GM12878 (cell line): ENCODE results near the gene TAMALIN. TPM values are rescaled to one million over a fixed set of nuclear protein-coding genes. Genes with fewer than 3 reads are reported as not detected.

ENCODE experiments used
- BACH1 ChIP-seq: fragments of 450-650 bp; IDR thresholded peaks from 2 replicates; pipeline ENCODE4 v1.6.1; 2017; ENCODE audit warnings: mild to moderate bottlenecking, borderline replicate concordance
- CHD2 ChIP-seq: IDR thresholded peaks from 2 replicates; pipeline ENCODE4 v1.6.1; 2011; ENCODE audit warnings: low read depth, low read length, improper control_type of control experiment, borderline replicate concordance
- ETV6 ChIP-seq, 2 experiments: fragments of 450-650 bp in 1 of 2; IDR thresholded peaks in 1 of 2; conservative IDR thresholded peaks in 1 of 2; 2 replicates each; pipeline ENCODE4 v1.6.1; 2014; ENCODE audit warnings: antibody characterized with exemption in 1 of 2, borderline replicate concordance in 1 of 2, low read depth in 1 of 2, mild to moderate bottlenecking in 1 of 2, moderate library complexity in 1 of 2
- FOS ChIP-seq: IDR thresholded peaks from 3 replicates; pipeline ENCODE4 v1.6.1; 2011; ENCODE audit warnings: borderline replicate concordance; ENCODE audit not compliant: insufficient read length; ENCODE audit errors: extremely low read depth
- HDAC2 ChIP-seq: fragments of 200-600 bp; sonication (generic); IDR thresholded peaks from 2 replicates; pipeline ENCODE4 v1.6.1; 2017
- MAX ChIP-seq: IDR thresholded peaks from 2 replicates; pipeline ENCODE4 v1.6.1; 2012; ENCODE audit warnings: low read depth, low read length, improper control_type of control experiment
- MYC ChIP-seq: IDR thresholded peaks from 2 replicates; pipeline ENCODE4 v1.6.1; 2011; ENCODE audit warnings: mild to moderate bottlenecking, low read length, moderate library complexity, inconsistent platforms; ENCODE audit not compliant: insufficient read depth, insufficient replicate concordance, insufficient read length, severe bottlenecking
- PAX5 ChIP-seq: IDR thresholded peaks from 2 replicates; pipeline ENCODE4 v1.6.1; 2011; ENCODE audit warnings: low read depth, low read length, borderline replicate concordance
- PBX3 ChIP-seq: IDR thresholded peaks from 2 replicates; pipeline ENCODE4 v1.6.1; 2011; ENCODE audit warnings: mild to moderate bottlenecking, low read depth, low read length, moderate library complexity; ENCODE audit not compliant: insufficient replicate concordance
- POU2F2 ChIP-seq: IDR thresholded peaks from 3 replicates; pipeline ENCODE4 v1.6.1; 2011; ENCODE audit warnings: low read depth, mild to moderate bottlenecking, low read length, borderline replicate concordance
- SMARCA5 ChIP-seq: fragments of 450-650 bp; IDR thresholded peaks from 2 replicates; pipeline ENCODE4 v1.6.1; 2017; ENCODE audit warnings: mild to moderate bottlenecking
- TBL1XR1 ChIP-seq: IDR thresholded peaks from 2 replicates; pipeline ENCODE4 v1.6.1; 2012; ENCODE audit warnings: low read depth, low read length, improper control_type of control experiment
- WRNIP1 ChIP-seq: IDR thresholded peaks from 2 replicates; pipeline ENCODE4 v1.6.1; 2011; ENCODE audit warnings: low read depth, low read length, improper control_type of control experiment, borderline replicate concordance
- ZNF384 ChIP-seq: IDR thresholded peaks from 2 replicates; pipeline ENCODE4 v1.6.1; 2012; ENCODE audit warnings: low read depth, mild to moderate bottlenecking, low read length, improper control_type of control experiment, borderline replicate concordance
- ZNF687 ChIP-seq: fragments of 450-650 bp; IDR thresholded peaks from 2 replicates; pipeline ENCODE4 v1.6.1; 2017; ENCODE audit warnings: mild to moderate bottlenecking, moderate library complexity
- polyA plus RNA-seq, 11 experiments: library from polyadenylated mRNA; depleted of rRNA in 4 of 11; unstranded in 6 of 11; stranded (reverse) in 5 of 11; fragments of >200 nt; fragmentation: Nextera tagmentation in 4 of 11; fragmentation: Illumina TruSeq in 1 of 11; extraction: Ambion mirVana in 4 of 11; extraction: Trizol in 1 of 11; gene quantifications; 1 replicate in 1 of 11; 2 replicates in 10 of 11; pipeline versions ENCODE4 v1.2.1 to v1.2.3, GENCODE V29; 2011 to 2016; ENCODE audit warnings: inconsistent platforms in 2 of 11, missing spikeins in 2 of 11, low read depth in 1 of 11
- total RNA-seq, 4 experiments: library from RNA; depleted of rRNA in 3 of 4; stranded (reverse); fragments of >200 nt in 3 of 4; fragmentation: Illumina TruSeq in 1 of 4; extraction: Trizol in 1 of 4; gene quantifications; 2 replicates each; pipeline versions ENCODE4 v1.2.1 to v1.2.3, GENCODE V29; 2013 to 2021
- TF ChIP-seq, protein P1 (sequence below): fragments of 450-650 bp; formaldehyde crosslinking; IDR thresholded peaks from 2 replicates; pipeline ENCODE4 v1.4.0; 2022; ENCODE audit warnings: mild to moderate bottlenecking, moderate library complexity
- TF ChIP-seq, protein P2 (sequence below): fragments of 450-650 bp; IDR thresholded peaks from 2 replicates; pipeline ENCODE4 v1.6.1; 2017; ENCODE audit warnings: mild to moderate bottlenecking, low read depth, inconsistent platforms; ENCODE audit not compliant: poor library complexity, severe bottlenecking

Gene TAMALIN
- total and polyA plus RNA-seq, 10 of the 15 experiments (the other 5 are each of a cell fraction or from before 2014, with no cell fraction given): 0.09 to 0.58 (median 0.19) TPM; not detected in 4

GRCh38 chr12:52032804-52033445 is 26.2 kb downstream of the TAMALIN start (continued):
- TF ChIP-seq, protein P1, sequence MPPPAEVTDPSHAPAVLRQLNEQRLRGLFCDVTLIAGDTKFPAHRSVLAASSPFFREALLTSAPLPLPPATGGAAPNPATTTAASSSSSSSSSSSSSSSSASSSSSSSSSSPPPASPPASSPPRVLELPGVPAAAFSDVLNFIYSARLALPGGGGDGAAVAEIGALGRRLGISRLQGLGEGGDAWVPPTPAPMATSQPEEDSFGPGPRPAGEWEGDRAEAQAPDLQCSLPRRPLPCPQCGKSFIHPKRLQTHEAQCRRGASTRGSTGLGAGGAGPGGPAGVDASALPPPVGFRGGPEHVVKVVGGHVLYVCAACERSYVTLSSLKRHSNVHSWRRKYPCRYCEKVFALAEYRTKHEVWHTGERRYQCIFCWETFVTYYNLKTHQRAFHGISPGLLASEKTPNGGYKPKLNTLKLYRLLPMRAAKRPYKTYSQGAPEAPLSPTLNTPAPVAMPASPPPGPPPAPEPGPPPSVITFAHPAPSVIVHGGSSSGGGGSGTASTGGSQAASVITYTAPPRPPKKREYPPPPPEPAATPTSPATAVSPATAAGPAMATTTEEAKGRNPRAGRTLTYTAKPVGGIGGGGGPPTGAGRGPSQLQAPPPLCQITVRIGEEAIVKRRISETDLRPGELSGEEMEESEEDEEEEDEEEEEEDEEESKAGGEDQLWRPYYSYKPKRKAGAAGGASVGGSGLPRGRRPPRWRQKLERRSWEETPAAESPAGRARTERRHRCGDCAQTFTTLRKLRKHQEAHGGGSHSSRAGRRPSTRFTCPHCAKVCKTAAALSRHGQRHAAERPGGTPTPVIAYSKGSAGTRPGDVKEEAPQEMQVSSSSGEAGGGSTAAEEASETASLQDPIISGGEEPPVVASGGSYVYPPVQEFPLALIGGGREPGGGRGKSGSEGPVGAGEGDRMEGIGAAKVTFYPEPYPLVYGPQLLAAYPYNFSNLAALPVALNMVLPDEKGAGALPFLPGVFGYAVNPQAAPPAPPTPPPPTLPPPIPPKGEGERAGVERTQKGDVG (CRISPR knock-in tag): no peak
- no peak for TF ChIP-seq WRNIP1
- no peak for TF ChIP-seq SMARCA5
- TF ChIP-seq FOS: no peak
- no peak for TF ChIP-seq PBX3
- TF ChIP-seq ZNF384: no peak
- TF ChIP-seq ETV6 (conservative IDR thresholded peaks at IDR 0.05 in 1 of 2, IDR thresholded peaks at IDR 0.05 in 1 of 2; ENCODE audit: borderline replicate concordance in 1 of 2, low read depth in 1 of 2): no peak
- TF ChIP-seq CHD2: peak; percentile 56; the same call in 1 of the 2 replicates
- no peak for TF ChIP-seq MAX
- TF ChIP-seq TBL1XR1: 0 out of 2 replicates have a peak, but pooled peaks have one; percentile 76
- TF ChIP-seq PAX5: peak; percentile 65; the same call in 1 of the 2 replicates
- no peak; the same call in 1 of the 2 replicates for TF ChIP-seq ZNF687
- TF ChIP-seq, protein P2, sequence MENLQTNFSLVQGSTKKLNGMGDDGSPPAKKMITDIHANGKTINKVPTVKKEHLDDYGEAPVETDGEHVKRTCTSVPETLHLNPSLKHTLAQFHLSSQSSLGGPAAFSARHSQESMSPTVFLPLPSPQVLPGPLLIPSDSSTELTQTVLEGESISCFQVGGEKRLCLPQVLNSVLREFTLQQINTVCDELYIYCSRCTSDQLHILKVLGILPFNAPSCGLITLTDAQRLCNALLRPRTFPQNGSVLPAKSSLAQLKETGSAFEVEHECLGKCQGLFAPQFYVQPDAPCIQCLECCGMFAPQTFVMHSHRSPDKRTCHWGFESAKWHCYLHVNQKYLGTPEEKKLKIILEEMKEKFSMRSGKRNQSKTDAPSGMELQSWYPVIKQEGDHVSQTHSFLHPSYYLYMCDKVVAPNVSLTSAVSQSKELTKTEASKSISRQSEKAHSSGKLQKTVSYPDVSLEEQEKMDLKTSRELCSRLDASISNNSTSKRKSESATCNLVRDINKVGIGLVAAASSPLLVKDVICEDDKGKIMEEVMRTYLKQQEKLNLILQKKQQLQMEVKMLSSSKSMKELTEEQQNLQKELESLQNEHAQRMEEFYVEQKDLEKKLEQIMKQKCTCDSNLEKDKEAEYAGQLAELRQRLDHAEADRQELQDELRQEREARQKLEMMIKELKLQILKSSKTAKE: no peak
- no peak for TF ChIP-seq HDAC2
- TF ChIP-seq POU2F2: peak; percentile 87; the same call in 2 of the 3 replicates
- no peak for TF ChIP-seq MYC
- 0 out of 2 replicates have a peak, but pooled peaks have one; percentile 35 for TF ChIP-seq BACH1
